Pancreas (tissue), 10 donors: ENCODE measurements around the gene AAR2. TPM values are rescaled to one million over a fixed set of nuclear protein-coding genes. Genes with fewer than 3 reads are reported as not detected.

Experiments
- ATAC-seq, 4 donors: fragments of 200-7000 bp; cut with Tn5 transposase; one replicate each; pipeline versions ENCODE4 v1.8.0 to v1.9.1; 2020; ENCODE audit warnings: mild to moderate bottlenecking in 4 of 4, moderate library complexity in 4 of 4
- DNase-seq, 6 donors: peaks; one replicate each; pipeline ENCODE4 v3.0.0-alpha.2; 2020
- FAIRE-seq: peaks from 2 replicates; lab custom pipeline; 2012; peaks lifted over from hg19 to GRCh38; lab: Jason Lieb, UNC
- H3K27ac ChIP-seq, 4 donors: fragments of 200-600 bp; sonication (generic); 1 replicate in 3 of 4; 2 replicates in 1 of 4; pipeline versions ENCODE4 v1.5.0 to v1.8.0; 2020
- H3K27me3 ChIP-seq, 4 donors: fragments of 200-600 bp; one replicate each; pipeline ENCODE4 v1.8.0; 2021
- H3K36me3 ChIP-seq, 3 donors: fragments of 200-600 bp; sonication (generic) in 1 of 3; one replicate each; pipeline versions ENCODE4 v1.5.0 to v1.8.0; 2020 to 2021
- H3K4me1 ChIP-seq, 3 donors: fragments of 200-600 bp; one replicate each; pipeline ENCODE4 v1.8.0; 2021
- H3K4me3 ChIP-seq, 4 donors: fragments of 200-600 bp; sonication (generic) in 2 of 4; one replicate each; pipeline versions ENCODE4 v1.5.0 to v1.8.0; 2020 to 2021
- H3K9me3 ChIP-seq, 4 donors: fragments of 200-600 bp; one replicate each; pipeline ENCODE4 v1.8.0; 2021
- WGBS, 2 donors: extraction: QIAGEN DNeasy Blood & Tissue Kit; methylation state at CpG; one replicate each; pipeline ENCODE4 v1.1.7; 2013; 5-methylcytosine and 5-hydroxymethylcytosine counted together
- intact Hi-C, 3 donors: fragments of 100-400 bp; cut with DNase I; formaldehyde crosslinking; loops; one replicate each; pipeline versions ENCODE4 v1.11.1 to v1.14.2; 2022
- polyA plus RNA-seq, 2 donors: library from polyadenylated mRNA; stranded (reverse); fragments of 200-250 nt; gene quantifications; one replicate each; pipeline ENCODE4 v1.2.3, GENCODE V29; 2013
- total RNA-seq, 6 donors: library from RNA; stranded (reverse); fragmentation: NEBNext Ultra II Directional in 4 of 6; extraction: Animal tissue kit (Norgen Biotek cat#: 25700) in 4 of 6; gene quantifications; one replicate each; pipeline versions ENCODE4 v1.2.1 to v1.2.4, GENCODE V29; 2021 to 2023
- TF ChIP-seq, protein P1 (sequence below), 4 donors: fragments of 200-600 bp; sonication (generic) in 3 of 4; IDR thresholded peaks; one replicate each; pipeline versions ENCODE4 v1.5.0 to v1.8.0; 2021; ENCODE audit warnings: antibody characterized with exemption in 4 of 4
- donor health status: healthy with polysubstance abuse.
- donor health status: DM: no; HTN: no; CAD: no; lungs with moderate emphysema.
- donor health status: DM: no; HTN: no; CAD: no.
- donor health status: control.
- donor health status: control.
- donor health status: Bipolar disorder and iron deficiency.
- donor health status: DM: yes; HTN: yes; CAD: no.
- donor health status: DM: no; HTN: no; CAD: no.
- donor health status: DM: no; HTN: no; CAD: no.
- donor health status: DM: yes; HTN: yes; CAD: no.

The AAR2 gene
- total and polyA plus RNA-seq, 8 donors: 7.0 to 18.0 (median 9.5) TPM

DNA sequence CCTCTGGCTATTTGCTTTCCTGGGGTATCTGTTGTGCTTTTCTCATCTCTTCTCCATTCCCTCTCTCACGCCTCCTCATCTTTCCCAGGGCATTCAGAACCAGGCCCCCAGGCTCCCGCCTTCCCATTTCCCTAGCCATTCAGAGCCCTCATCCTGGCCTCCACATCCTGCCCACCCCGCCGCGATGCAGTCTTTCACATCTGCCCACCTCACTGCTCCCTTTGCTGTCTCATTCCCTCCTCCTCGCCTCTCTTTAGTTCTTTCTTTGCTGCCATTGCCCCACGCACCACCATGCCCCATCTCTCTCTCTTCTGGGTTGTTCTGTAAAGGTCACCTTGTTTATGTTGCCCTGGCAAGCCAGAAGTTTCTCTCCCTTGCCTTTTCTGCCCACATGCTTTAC, 10.6 kb upstream of the AAR2 start:
- no peaks in the 10 kb centered on the region for H3K27me3 ChIP-seq
- H3K9me3 ChIP-seq: no peaks in the 10 kb centered on the region
- 87 to 90% methylated on average over 7 of the region's 7 CpGs for WGBS, 2 donors
- H3K4me1 ChIP-seq: no peaks in the 10 kb centered on the region
- TF ChIP-seq, protein P1, sequence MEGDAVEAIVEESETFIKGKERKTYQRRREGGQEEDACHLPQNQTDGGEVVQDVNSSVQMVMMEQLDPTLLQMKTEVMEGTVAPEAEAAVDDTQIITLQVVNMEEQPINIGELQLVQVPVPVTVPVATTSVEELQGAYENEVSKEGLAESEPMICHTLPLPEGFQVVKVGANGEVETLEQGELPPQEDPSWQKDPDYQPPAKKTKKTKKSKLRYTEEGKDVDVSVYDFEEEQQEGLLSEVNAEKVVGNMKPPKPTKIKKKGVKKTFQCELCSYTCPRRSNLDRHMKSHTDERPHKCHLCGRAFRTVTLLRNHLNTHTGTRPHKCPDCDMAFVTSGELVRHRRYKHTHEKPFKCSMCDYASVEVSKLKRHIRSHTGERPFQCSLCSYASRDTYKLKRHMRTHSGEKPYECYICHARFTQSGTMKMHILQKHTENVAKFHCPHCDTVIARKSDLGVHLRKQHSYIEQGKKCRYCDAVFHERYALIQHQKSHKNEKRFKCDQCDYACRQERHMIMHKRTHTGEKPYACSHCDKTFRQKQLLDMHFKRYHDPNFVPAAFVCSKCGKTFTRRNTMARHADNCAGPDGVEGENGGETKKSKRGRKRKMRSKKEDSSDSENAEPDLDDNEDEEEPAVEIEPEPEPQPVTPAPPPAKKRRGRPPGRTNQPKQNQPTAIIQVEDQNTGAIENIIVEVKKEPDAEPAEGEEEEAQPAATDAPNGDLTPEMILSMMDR (IDR thresholded peaks at IDR 0.05): no peak
- no peak overlapping the region for H3K4me3 ChIP-seq
- no peak for ATAC-seq
- DNase-seq: no peak
- peaks cover 0 to 23% (median 0%) of the 10 kb centered on the region in 3 donors for H3K36me3 ChIP-seq
- no peak overlapping the region for H3K27ac ChIP-seq
- no peak for FAIRE-seq
- intact Hi-C loops: no loop called here

DNA sequence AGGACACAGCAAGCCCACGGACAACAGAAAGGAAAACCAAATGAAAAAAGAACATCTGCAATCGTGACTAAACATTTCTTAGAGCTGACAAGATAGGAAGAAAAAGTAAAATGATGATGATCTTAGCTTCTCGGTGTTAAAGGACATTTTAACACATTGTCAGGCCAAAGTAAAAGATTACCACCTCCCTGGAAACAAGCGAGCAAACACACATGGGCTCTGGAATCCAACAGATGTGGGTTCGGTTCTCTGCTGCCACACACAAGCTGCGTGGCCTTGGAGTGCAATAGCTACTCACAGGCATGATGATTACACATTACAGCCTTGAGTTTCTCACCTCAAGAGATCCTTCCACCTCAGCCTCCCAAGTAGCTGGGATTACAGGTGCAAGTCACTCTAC, 7.5 kb upstream of the AAR2 start:
- H3K36me3 ChIP-seq: peaks cover 0 to 14% (median 0%) of the 10 kb centered on the region in 3 donors
- H3K4me3 ChIP-seq: no peak overlapping the region
- ATAC-seq: no peak
- H3K9me3 ChIP-seq: no peaks in the 10 kb centered on the region
- TF ChIP-seq, protein P1 (IDR thresholded peaks at IDR 0.05): no peak
- FAIRE-seq: no peak
- 61 to 64% methylated on average over 6 of the region's 6 CpGs for WGBS, 2 donors
- intact Hi-C loops: no loop called here
- no peak for DNase-seq
- H3K27me3 ChIP-seq: no peaks in the 10 kb centered on the region
- no peak overlapping the region for H3K27ac ChIP-seq
- no peaks in the 10 kb centered on the region for H3K4me1 ChIP-seq

DNA sequence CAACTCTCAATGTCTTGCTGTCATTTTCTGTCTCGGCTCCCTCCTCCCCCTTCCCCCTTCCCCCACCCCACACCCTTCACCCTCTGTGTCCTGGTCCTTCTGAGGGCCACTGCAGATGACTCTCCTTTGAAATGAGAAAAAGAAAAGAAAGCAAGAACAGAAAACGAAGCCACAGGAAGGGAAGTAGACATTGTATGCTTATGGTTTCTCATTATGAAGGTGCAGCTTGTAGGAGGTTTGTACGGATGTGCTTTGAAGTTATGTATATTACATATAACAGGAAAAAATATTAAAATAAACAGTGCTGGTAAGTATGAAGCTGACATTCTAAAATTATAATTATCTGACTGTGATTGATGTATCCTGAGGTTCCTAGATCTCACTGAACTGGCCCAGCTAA, 6.3 kb upstream of the AAR2 start:
- ATAC-seq (no peak), FAIRE-seq (no peak), DNase-seq (no peak)
- Histone ChIP-seq H3K4me3 (no peak overlapping the region), H3K9me3 (no peaks in the 10 kb centered on the region), H3K27me3 (no peaks in the 10 kb centered on the region), H3K36me3 (peaks cover 0 to 9% (median 0%) of the 10 kb centered on the region in 3 donors), H3K27ac (no peak overlapping the region), H3K4me1 (no peaks in the 10 kb centered on the region)
- TF ChIP-seq, protein P1 (IDR thresholded peaks at IDR 0.05): no peak
- intact Hi-C loops: no loop called here
- 65 to 71% methylated on average over 3 of the region's 3 CpGs for WGBS, 2 donors

DNA sequence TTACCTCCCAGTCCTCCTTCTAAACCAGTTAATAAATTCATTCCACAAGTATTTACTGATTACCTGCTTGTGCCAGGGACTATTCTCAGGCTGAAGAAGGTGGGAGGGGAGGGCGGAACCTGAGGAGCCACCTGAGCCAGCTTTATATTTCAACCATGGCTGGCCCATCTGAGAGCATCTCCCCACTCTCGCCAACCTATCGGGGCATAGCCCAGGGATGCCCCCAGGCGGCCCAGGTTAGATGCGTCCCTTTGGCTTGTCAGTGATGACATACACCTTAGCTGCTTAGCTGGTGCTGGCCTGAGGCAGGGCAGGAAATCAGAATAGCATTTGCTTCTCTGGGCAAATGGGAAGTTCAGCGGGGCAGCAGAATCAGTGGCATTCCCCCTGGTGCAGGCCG, 4.9 kb upstream of the AAR2 start:
- TF ChIP-seq, protein P1 (IDR thresholded peaks at IDR 0.05): no peak
- Histone ChIP-seq H3K4me3 (no peak overlapping the region), H3K36me3 (peaks cover 0 to 2% (median 0%) of the 10 kb centered on the region in 3 donors), H3K27ac (no peak overlapping the region), H3K4me1 (no peaks in the 10 kb centered on the region), H3K27me3 (no peaks in the 10 kb centered on the region), H3K9me3 (no peaks in the 10 kb centered on the region)
- 83 to 92% methylated on average over 7 of the region's 7 CpGs for WGBS, 2 donors
- FAIRE-seq (no peak), DNase-seq (no peak), ATAC-seq (no peak)
- intact Hi-C loops: no loop called here

DNA sequence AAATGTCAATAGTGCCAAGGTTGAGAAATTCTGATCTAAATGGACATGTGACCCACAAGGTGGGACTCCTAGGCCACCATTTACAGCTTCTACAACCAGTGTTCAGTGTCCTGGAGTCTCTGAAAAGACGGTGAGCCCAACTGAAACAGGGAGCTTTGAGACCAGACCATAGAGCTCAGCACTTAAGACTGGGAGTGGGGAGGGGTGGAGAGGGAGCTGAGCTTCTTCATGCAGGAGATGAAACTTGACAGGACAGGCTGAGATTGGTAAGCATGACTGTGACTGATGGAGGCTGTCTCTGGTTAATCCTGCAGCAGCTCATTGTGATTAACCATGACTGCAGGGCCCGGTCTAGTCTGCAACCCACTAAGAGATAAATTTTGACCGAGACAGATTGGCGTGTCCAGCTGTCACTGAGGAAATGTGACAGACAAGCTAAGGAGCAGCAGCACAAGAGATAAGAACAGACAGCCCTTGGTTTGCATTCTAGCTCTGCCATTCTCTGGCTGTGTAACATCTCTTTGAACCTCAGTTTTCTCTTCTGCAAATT, 1.4 kb upstream of the AAR2 start:
- TF ChIP-seq, protein P1 (IDR thresholded peaks at IDR 0.05): no peak
- WGBS, 2 donors: 73 to 77% methylated on average over 4 of the region's 4 CpGs
- Histone ChIP-seq H3K4me1 (peaks cover 6 to 20% (median 15%) of the 10 kb centered on the region in 3 donors), H3K27ac (no peak overlapping the region), H3K9me3 (no peaks in the 10 kb centered on the region), H3K4me3 (no peak overlapping the region), H3K27me3 (no peaks in the 10 kb centered on the region), H3K36me3 (peaks cover 0 to under 1% (median 0%) of the 10 kb centered on the region in 3 donors)
- FAIRE-seq (no peak), DNase-seq (no peak), ATAC-seq (no peak)
- intact Hi-C loops: no loop called here
